Measurements from ENCODE around the gene PARP6. TPM values are rescaled to one million over a fixed set of nuclear protein-coding genes. Genes with fewer than 3 reads are reported as not detected.

The PARP6 gene
- total RNA-seq, 1 donor from 2014 or later: 72.4 TPM

DNA sequence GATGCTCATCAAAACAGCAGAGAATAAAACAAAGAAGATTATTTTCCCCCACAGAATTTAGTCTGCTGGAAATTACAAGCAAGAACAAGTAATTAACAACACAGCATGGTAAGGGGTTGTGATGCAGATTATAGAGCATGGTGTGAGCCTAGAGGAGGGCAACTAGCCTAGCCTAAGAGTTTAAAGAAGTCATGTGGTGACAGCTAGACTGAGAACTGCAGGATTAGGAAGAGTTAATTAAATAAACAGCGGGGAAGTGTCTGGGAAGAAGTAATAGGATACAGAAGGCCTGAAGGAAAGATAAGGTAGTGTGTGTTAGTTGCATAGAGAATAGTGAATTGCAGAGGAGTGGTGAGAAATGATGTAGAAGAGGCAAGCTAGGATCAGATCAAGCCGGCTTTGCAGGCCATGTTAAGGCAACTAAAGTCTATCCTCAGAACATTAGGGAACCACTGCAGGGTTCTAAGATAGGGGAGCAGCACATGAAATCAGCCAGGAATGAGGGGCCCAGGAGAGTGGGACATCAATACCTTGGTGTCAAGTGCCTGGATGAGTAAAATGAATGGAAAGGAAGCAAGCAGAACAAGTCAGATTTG, 29.5 kb downstream of the PARP6 start:
- no peak overlapping the region for H3K27ac Mint-ChIP-seq (ENCODE audit: unreplicated experiment)
- peaks cover 36% of the 10 kb centered on the region for H3K36me3 Mint-ChIP-seq (ENCODE audit: low read depth)
- no peaks in the 10 kb centered on the region for H3K9me3 Mint-ChIP-seq (ENCODE audit: low read depth)
- H3K27me3 Mint-ChIP-seq (ENCODE audit: low read depth): no peaks in the 10 kb centered on the region
- H3K4me3 Mint-ChIP-seq (ENCODE audit: unreplicated experiment): no peak overlapping the region
- TF ChIP-seq, protein P1, sequence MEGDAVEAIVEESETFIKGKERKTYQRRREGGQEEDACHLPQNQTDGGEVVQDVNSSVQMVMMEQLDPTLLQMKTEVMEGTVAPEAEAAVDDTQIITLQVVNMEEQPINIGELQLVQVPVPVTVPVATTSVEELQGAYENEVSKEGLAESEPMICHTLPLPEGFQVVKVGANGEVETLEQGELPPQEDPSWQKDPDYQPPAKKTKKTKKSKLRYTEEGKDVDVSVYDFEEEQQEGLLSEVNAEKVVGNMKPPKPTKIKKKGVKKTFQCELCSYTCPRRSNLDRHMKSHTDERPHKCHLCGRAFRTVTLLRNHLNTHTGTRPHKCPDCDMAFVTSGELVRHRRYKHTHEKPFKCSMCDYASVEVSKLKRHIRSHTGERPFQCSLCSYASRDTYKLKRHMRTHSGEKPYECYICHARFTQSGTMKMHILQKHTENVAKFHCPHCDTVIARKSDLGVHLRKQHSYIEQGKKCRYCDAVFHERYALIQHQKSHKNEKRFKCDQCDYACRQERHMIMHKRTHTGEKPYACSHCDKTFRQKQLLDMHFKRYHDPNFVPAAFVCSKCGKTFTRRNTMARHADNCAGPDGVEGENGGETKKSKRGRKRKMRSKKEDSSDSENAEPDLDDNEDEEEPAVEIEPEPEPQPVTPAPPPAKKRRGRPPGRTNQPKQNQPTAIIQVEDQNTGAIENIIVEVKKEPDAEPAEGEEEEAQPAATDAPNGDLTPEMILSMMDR (IDR thresholded peaks at IDR 0.05): no peak
- peaks cover 7% of the 10 kb centered on the region for H3K4me1 Mint-ChIP-seq (ENCODE audit: low read depth)
- no peak for DNase-seq (ENCODE audit: low spot score)

DNA sequence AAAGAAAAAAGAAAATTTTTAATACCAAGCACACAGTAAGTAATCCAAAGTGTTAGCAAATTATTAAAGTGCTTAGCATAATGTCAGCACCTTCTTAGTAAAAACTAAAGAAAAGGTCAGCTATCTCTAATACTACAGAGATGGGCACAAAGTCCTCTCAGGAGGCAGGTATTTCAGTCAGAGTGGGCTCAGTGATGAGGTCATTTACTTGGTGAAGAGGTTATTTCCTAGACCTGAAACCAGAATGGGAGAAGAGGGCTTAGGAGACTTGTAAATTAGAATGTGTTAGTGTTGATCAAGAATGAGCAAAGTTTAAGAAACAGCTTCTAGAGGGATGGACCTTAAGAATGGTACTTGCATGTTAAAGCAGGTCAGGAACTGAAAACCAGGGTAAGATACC, 32.7 kb downstream of the PARP6 start:
- Mint-ChIP-seq H3K27ac (ENCODE audit: unreplicated experiment) (no peak overlapping the region), H3K9me3 (ENCODE audit: low read depth) (no peaks in the 10 kb centered on the region), H3K4me3 (ENCODE audit: unreplicated experiment) (no peak overlapping the region), H3K27me3 (ENCODE audit: low read depth) (no peaks in the 10 kb centered on the region), H3K4me1 (ENCODE audit: low read depth) (peaks cover 24% of the 10 kb centered on the region), H3K36me3 (ENCODE audit: low read depth) (peaks cover 27% of the 10 kb centered on the region)
- DNase-seq (ENCODE audit: low spot score): no peak
- TF ChIP-seq, protein P1 (IDR thresholded peaks at IDR 0.05): no peak

DNA sequence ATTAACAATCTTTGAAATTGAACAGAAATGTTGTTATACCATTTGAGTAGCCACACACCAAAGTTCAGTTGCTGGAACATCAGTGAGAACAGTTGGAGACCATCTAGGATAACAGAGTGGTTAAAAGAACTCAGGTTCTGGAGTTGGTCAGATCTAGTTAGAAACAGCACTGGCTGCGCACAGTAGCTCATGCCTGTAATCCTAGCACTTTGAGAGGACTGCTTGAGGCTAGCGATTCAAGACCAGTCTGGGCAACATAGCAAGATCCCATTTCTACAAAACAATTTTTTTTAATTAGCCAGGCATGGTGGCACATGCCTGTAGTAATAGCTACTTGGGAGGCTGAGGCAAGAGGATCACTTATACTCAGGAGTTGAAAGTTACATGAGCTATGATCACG, 33.8 kb downstream of the PARP6 start:
- DNase-seq (ENCODE audit: low spot score): no peak
- TF ChIP-seq, protein P1 (IDR thresholded peaks at IDR 0.05): no peak
- Mint-ChIP-seq H3K27me3 (ENCODE audit: low read depth) (no peaks in the 10 kb centered on the region), H3K36me3 (ENCODE audit: low read depth) (peaks cover 23% of the 10 kb centered on the region), H3K27ac (ENCODE audit: unreplicated experiment) (peak overlapping the region; percentile 97), H3K9me3 (ENCODE audit: low read depth) (no peaks in the 10 kb centered on the region), H3K4me1 (ENCODE audit: low read depth) (peaks cover 24% of the 10 kb centered on the region), H3K4me3 (ENCODE audit: unreplicated experiment) (no peak overlapping the region)

DNA sequence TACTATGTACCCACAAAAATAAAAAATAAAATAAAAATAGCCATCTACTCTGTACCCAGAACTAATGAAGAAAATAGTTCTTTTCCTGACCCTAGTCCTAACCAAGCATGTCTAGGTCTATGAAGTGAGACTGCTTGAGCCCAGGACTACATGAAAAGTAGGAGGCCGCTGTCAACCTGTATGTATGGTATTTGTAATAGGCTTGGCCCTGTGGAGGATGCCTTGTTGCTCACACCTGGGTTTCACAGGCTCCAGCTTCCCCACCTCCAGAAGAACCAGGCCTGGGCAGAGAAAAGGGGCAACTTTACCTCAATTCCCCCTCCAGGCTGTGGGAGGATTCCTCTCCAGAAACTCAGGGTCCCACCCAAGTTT, 34.5 kb downstream of the PARP6 start:
- TF ChIP-seq, protein P1 (IDR thresholded peaks at IDR 0.05): no peak
- Mint-ChIP-seq H3K9me3 (ENCODE audit: low read depth) (no peaks in the 10 kb centered on the region), H3K4me1 (ENCODE audit: low read depth) (peaks cover 27% of the 10 kb centered on the region), H3K36me3 (ENCODE audit: low read depth) (peaks cover 21% of the 10 kb centered on the region), H3K27ac (ENCODE audit: unreplicated experiment) (peak overlapping the region; percentile 97), H3K4me3 (ENCODE audit: unreplicated experiment) (no peak overlapping the region), H3K27me3 (ENCODE audit: low read depth) (no peaks in the 10 kb centered on the region)
- DNase-seq (ENCODE audit: low spot score): no peak

DNA sequence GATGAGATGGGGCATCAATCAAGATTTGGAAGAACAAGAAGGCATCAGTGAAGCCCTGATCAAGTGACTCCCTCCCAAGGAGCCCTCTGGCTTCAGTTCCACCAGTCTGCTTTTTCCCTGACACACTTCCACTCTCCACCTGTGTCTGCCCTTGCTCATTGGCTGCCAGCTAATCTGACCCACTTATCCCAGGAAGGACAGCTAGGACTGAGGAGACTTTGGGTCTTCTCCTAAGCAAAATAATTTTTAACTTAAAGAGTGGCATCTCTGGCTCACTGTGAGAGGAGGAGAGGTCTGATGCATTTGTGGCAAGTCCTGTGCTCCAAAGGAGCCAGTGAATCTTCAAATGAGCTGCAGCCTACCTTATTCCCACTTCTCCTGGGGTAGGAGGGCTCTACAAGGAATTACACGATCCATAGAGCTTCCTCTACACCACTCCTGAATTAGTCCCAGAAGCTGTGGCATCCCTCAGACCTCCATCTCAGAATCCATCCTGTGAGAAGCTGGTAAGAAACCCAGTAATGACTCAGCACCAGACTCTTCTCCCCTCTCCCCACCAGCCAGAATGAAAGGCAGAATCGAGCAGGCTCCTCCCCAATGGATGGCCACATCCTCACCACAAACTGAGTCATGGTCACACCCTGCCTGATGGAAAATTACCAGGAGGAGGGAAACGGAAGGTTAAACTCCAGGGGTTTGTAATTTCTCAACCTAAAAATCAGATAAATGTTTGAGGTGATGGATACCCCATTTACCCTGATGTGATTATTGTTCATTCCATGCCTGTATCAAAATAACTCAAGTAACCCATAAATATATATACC, 35.1 kb downstream of the PARP6 start:
- Mint-ChIP-seq H3K4me1 (ENCODE audit: low read depth) (peaks cover 33% of the 10 kb centered on the region), H3K27me3 (ENCODE audit: low read depth) (no peaks in the 10 kb centered on the region)
- TF ChIP-seq, protein P1 (IDR thresholded peaks at IDR 0.05): no peak

More for the DNA sequence above, 35.1 kb downstream of the PARP6 start:
- no peak for DNase-seq (ENCODE audit: low spot score)
- Mint-ChIP-seq H3K27ac (ENCODE audit: unreplicated experiment) (peak overlapping the region; percentile 97), H3K9me3 (ENCODE audit: low read depth) (no peaks in the 10 kb centered on the region), H3K36me3 (ENCODE audit: low read depth) (peaks cover 15% of the 10 kb centered on the region), H3K4me3 (ENCODE audit: unreplicated experiment) (peak overlapping the region; percentile 66)
